ENCODE results near the gene SMYD3.
A peak's percentile ranks its signal among the peaks of the same experiment; 100 is the strongest.

SMYD3 gene

DNA sequence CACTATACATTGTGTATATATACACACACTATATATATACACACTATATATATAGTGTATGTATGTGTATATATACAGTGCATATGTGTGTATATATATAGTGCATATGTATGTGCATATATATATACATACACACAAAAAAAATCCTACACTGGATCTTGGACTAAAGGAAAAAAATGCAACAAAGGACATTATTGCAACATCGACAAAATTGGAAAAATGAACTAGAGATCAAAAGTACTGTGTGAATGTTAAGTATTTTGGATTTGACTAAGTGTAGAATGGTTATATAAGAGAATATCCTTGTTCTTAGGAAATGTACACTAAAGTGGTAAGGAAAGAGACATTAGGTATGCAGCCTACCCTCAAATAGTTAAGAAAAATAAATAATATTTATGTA lies 36.5 kb downstream of the SMYD3 start:
- no peak for DNase-seq (ENCODE audit: low read depth in 2 of 2)

DNA sequence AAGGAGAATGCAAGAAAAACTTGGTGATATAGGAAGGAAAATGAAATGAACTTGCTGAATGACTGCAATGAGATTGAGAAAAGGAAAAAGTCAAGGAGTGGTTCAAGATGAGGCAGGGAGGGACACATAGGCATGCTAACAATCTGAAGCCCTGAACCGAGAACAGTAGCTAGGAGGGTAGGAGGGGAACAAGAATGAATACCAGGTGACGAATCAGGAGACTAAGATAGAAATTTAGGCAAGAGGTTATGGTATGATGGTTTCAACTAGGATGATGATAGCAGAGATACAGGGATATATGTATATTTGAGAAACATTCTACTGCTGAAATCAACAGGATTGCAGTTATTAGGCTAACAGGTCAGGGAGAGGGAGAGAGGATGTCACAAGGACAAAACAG lies 44.1 kb downstream of the SMYD3 start:
- DNase-seq (ENCODE audit: low read depth in 2 of 2), result no peak

DNA sequence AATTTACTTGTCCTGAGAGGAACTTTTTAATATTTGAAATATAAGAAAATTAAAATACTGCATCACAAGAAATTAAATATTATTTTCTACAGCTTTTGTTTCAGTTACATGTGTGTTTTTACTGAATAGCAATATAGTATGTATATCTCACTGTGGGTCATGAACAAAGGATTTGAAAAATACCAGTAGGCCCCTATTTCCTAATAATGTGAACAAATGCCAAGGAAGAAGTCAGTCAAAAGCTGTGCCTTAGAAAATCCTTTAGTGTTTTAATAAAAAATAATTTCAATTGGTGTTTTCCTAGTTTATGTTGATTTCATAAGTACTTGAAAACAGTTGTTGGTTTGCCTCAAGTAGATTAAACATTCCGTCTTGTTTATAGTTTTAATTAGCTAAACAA lies 46.7 kb downstream of the SMYD3 start:
- DNase-seq (ENCODE audit: low read depth in 2 of 2), result no peak

DNA sequence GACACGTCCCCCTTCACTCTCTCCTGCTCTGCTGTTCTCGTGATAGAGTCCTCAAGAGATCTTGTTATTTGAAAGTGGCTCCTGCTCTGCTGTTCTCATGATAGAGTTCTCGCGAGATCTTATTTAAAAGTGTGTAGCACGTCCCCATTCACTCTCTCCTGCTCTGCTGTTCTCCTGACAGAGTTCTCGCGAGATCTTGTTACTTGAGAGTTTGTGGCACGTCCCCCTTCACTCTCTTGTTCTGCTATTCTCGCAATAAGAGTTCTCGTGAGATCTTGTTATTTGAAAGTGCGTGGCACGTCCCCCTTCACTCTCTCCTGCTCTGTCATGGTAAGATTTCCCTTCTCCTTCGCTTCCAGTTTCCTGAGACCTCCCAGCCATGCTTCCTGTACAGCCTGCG lies 47.9 kb downstream of the SMYD3 start:
- no peak for DNase-seq (ENCODE audit: low read depth in 2 of 2)

DNA sequence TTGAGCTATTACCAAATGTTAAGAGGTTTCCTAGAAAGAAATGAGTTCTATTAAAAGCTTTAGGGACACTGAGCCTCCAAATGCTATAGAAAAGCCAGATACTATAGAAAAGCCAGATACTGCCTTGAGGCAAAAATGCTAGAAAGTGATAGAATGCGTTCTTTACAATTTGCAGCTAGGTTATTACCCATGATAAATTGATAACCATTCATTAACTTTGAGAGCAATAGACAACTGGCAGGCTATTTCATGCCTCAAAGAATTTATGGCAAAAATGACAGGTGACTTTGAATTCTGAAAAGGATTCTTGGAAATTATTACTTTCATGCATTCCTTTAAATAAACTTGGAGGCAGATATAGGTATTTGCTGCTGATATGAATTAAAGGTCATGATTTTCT lies 51.6 kb downstream of the SMYD3 start:
- no peak for DNase-seq (ENCODE audit: low read depth in 2 of 2)

DNA sequence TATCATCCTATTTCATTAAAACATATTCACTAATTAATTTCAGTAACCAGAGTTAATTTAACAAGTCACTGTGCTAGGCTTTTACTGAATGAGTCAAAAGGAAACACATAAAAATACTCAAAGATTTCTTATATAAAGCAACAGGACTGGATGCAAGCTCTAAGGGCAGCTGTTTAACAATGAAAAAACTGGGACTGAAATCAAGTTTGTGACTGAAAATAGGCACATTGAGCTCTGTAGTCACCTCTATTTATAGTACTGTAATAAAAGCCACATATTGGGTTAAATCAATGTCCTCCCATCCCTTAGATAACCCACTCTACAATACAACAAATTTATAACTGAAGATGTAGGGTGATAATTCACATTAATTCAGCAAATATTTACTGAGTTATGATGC lies 52.4 kb downstream of the SMYD3 start:
- DNase-seq (ENCODE audit: low read depth in 2 of 2), result no peak

DNA sequence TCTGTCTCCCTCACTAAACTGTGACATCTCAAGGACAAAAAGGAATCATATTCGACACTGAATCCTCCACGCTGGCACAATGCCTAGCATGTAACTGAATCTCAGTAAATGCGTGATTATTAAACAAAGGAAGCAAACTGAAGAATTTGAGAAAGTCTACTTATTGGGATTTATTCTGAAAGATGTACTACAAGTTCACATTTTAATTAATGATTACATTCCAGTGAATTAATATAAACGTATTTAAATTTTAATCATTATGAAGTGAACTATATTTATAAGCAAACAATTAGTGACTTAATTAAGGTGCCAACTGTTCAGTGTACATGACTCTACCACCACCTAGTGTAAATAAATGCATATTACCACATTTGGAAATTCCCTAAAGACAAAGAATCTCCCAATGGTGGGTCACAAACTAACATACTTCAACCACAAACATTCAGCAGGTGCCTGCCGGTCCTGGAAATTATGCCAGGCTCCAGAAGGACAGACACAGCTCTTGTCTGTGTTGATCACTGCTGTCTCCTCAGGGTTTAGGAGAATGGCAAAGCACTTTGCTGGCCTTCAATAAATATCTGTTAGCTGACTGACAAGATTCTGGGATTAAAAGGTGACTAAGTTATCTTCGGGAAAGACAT lies 56.3 kb downstream of the SMYD3 start:
- no peak for DNase-seq (ENCODE audit: low read depth in 2 of 2)

DNA sequence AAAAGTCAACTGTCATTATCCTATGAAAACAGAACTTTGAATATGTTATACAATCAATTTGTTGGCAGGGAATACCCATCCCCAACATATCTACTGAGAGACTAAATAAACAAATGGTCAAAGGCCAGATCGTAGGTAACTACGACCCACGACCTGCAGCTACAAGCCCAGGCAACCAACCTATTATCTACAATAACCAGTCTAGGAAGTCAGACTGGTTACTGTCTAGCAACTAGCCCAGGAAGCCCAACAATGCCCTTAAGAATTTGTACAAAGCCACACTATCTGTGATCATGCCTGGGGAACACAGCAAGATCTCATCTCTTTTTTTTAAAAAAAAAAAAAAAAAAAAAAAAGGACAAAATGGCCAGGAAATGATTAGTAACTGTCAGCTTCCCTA lies 58.7 kb downstream of the SMYD3 start:
- no peak for DNase-seq (ENCODE audit: low read depth in 2 of 2)

DNA sequence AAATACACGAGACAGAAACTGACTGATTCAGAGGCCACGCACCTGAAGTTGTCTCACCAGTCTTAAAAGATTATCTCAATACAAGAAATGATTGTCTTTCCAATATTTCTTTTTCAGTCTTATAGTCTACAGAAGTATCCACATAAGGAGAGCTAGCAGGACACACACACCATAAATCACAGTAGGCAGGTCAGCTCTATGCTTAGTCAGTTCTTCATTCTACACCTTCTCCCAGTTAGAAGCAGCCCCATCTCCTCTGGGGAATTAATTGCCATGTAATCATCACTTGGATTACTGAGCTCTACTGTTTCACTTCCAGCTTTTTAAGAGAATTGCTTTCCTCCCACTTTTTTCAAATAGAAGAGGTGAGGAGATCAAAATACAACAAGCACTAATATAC lies 59.6 kb downstream of the SMYD3 start:
- no peak for DNase-seq (ENCODE audit: low read depth in 2 of 2)

DNA sequence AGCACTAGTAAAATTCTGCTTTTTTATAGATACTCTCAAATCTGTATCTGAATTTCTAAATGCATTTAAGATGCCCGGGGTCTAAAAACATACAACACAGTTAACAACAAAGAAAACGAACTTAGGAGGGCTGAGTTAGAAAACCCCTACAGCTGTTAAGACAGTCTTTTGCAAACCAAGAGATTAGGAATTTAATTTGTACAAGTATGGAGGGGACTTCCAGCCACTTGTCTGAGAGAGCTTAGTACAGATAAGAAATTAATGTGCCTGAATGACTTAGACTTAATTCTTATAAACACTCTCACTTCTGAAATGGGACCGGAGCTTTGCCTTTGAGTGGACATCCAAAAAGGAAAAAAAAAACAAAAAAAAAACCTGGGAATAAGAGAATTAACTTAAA lies 61.6 kb downstream of the SMYD3 start:
- DNase-seq (ENCODE audit: low read depth in 2 of 2), result no peak

DNA sequence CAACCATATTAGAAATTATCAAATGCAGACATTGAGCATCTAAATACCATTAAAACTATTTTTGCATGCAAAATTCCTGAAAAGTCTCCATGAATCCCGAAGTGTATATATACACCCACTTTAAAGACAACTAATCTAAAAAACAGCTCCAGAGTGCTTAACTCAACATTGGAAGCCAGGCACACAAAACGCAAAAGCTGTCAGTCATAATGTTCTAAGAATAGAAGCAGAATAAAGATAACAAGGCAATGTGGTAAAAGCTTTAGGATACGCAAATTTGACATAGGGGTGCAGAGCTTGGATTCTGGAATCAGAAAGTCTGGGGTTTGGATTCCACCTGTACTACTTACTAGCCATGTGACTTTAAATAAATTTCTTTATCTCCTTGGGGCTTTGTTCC lies 62.5 kb downstream of the SMYD3 start:
- no peak for DNase-seq (ENCODE audit: low read depth in 2 of 2)

DNA sequence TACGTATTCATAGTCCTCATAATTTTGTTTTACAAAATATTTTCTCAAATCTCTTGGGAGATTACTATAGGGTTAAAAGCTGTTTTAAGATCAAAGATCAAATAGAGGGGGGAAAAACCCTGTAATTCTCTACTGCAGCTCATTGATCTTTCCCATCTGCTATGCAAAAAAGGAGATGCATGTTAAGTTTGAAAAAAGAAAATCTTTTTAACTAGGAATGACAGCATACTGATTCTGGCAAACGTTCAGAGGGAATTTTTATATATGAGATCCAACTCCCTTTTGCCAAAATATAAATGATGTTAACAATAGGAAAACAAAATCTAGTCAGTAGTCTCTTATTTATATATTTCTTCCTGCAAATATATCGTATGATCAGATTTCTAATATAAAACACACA lies 69.1 kb downstream of the SMYD3 start:
- no peak for DNase-seq (ENCODE audit: low read depth in 2 of 2)

DNA sequence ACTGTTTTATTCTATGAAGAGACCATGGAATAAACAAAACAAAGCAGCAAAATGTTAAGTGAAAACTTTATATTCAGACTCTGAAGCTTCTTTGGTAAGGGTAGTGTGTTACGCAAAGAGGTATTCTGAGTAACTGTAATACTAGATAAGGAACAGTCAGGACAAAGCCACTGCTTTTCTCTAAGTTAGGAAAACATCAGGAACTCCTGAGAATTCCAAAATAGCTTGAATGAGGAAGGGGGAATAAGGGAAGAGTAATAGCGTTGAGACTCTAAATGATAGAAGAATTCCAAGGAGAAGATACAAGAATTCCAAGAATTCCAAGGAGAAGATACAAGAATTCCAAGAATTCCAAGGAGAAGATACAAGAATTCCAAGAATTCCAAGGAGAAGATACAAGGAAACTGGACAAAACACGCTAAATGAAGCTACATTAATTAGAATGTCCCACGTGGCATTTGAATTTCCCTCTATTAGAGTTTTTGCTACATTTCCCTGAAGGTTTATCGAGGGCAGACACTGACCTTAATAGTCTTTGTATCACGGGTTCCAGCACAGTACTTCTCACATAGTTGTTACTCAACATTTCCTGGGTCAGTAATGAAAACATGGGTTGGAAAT lies 71.5 kb downstream of the SMYD3 start:
- no peak for DNase-seq (ENCODE audit: low read depth in 2 of 2)

DNA sequence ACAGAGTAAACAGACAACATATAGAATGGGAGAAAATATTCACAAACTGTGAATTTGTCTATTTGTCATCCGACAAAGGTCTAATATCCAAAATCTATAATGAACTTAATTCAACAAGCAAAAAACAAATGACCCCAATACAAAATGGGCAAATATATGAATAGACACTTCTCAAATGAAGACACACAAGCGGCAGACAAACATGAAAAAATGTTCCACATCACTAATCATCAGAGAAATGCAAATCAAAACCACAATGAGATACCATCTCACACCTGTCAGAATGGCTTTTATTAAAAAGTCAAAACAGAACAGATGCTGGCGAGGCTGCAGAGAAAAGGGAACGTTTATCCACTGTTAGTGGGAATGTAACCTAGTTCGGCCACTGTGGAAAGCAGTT lies 72.7 kb downstream of the SMYD3 start:
- no peak for DNase-seq (ENCODE audit: low read depth in 2 of 2)

DNA sequence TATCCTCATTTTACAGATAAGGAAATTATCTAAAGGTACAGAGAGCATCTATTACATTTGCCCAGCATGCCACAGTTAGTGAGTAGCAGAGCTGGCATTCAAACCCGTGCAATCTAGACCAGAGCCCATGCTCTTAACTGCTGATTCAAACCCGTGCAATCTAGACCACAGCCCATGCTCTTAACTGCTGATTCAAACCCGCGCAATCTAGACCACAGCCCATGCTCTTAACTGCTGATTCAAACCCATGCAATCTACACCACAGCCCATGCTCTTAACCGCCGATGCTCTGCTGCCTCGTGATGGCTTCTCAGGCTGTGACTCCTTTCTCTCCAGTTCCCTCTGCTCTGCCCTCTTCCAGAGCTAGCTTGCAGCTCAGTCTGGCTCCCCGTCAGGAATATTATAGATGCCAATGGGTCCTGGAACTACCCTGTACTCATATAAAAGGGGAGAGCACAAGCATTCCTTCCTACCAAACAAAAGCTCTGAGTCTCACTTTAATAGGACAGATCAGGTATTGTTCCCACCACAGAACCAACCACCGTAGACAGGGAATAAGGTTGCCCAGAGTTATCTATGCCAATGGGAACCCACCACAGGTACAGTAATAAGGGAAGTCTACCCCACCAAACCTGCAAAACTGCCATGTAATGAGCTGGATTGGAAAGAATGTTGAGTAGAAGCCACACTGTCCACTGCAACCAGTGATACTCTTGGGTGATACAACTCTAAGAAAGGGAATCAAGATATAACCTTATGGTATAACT lies 78.4 kb downstream of the SMYD3 start:
- DNase-seq (ENCODE audit: low read depth in 2 of 2), result peak; percentile 80 to 86

DNA sequence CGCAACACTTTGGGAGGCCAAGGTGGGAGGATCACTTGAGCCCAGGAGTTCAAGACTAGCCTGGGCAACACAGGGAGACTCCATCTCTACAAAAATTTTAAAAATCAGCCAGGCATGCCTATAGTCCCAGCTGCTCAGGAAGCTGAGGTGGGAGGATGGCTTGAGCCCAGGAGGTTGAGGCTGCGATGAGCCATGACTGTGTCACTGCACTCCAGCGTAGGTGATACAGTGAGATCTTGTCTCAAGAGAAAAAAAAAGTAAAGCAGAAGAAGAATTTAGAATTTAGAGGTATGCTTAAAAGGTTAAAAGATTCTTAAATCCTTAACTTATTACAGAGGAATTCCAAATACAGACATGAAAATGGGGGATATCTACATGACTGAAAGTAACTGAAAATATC lies 79.5 kb downstream of the SMYD3 start:
- DNase-seq (ENCODE audit: low read depth in 2 of 2), result no peak

DNA sequence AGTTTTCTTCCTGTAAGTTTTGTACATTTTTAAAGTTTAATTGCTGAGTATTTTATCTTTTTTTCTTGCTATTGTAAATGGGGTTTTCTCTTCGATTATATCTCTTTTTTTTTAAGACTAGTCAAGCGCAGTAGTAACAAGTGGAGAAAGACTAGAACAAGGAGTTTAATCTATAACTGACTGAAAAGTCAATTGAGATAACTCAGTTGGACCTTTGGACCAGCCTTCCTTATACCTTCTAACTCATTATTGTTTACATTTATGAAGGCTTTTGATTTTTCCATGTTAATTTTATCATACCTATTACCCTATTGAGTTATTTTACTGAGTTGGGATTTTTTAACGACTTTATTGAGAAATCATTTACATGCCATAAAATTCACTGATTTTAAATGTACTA lies 81.2 kb downstream of the SMYD3 start:
- DNase-seq (ENCODE audit: low read depth in 2 of 2), result no peak

DNA sequence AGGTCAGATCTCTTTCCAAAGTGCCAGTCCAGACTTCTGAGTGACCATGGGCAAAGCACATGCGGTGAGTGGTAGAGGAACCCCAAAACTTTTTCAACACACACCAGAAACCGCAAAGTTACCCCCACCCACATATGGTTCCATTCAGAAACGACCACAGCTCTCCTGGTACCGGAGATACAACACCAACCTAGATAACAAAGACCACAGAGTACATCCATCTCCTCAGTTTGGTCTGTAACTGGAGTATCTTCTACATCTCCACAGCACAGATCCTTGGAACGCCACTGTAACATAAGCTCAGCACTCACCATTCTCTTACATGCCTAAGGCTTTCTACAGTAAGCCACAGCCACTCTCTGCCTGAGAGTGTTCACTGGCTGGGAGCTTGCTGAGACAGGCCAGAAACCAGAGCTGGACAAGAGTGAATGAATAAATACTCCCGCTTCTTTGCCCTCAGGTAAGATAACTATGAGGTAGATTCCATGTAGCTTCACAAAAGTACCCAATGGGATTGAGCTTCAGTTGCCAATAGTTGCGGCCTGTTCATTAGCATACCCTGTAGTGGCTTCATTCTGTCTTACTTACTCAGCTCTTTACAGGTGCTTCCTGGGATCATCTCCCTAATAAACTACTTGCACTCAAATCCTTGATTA lies 81.8 kb downstream of the SMYD3 start:
- no peak for DNase-seq (ENCODE audit: low read depth in 2 of 2)

DNA sequence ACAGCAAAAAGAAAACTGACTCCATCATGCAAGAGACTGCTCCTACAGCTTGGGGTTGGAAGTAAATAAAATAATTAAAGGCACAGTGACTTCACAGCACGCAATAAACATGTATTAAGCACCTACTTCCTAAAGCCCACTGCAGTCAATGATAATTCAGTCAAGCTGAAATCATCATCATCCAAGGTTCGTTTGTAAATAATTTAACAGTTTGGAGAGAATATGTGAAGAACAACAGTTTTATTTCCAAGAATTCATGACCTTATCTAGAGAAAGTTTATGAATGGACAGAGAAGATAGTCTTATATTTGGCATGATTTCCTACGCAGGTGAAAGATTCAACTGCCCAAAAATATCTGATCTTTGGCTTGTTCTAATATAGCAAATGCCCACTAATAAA lies 86.8 kb downstream of the SMYD3 start:
- no peak for DNase-seq (ENCODE audit: low read depth in 2 of 2)

DNA sequence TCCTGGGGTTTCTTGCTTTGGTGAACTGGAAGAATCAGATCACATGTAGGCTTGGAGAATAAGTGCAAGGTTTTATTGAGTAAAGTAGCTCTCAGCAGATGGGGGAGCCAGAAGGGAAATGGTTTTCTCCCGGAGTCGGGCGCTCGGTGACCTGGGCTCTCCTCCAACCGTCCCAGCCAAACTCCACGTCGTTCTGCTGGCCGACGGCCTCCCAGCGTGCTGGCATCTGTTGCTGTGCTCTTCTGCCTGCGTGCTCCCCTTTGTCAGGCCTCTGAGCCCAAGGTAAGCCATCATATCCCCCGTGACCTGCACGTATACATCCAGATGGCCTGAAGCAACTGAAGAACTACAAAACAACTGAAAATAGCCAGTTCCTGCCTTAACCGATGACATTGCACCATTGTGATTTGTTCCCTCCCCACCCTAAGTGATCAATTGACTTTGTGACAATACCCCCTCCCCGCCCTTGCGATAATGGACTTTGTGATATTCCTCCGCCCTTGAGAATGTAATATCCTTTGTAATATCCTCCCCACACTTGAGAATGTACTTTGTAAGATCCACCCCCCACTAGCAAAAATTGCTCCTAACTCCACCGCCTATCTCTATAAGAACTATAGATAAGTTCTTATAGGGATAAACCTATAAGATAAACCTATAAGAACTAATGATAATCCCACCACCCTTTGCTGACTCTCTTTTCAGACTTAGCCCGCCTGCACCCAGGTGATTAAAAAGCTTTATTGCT lies 88.3 kb downstream of the SMYD3 start:
- no peak for DNase-seq (ENCODE audit: low read depth in 2 of 2)

DNA sequence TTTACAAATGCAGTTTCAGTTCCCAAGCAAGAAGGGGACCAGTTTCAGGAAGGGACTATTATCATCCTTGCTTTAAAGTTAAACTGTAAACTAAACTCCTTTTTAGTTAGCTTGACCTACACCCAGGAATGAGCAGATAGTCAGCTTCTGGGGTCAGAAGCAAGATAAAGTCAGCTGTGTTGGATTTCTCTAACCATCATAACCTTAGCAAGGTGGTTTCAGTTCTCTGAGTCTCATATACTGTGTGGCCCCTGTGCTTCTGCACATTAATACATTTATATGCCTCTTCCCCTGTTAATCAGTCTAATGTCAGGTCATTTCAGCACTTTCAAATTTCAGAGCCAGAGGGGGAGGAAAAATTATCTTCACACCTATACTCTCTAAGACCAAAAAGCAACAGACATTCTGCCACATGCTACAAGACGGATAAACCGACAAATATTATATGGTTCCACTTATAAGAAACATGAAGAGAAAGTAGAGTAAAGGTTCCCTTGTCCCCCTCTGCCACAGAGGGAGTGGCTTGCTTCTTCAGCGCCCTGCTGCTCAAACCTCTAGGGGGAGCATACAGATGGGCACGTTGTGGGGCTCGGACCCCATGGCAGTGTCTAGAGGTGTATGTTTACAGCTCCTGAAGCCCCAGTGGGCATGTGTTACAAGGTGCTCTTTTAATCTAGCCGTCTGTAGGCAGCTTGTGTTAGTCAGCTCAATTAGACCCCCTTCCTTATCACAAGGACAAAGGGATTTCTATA lies 89.1 kb downstream of the SMYD3 start:
- no peak for DNase-seq (ENCODE audit: low read depth in 2 of 2)
